Measurements from ENCODE around the gene PDZK1. TPM values are rescaled to one million over a fixed set of nuclear protein-coding genes. Genes with fewer than 3 reads are reported as not detected.
"Not testable (repeated sequence)": the region's sequence is repeated elsewhere in the genome, so short reads cannot be mapped to it uniquely, and the experiment has no call there.

PDZK1 gene
- total RNA-seq, 4 donors from 2014 or later: 0.20 TPM; not detected in 3

GRCh38 chr1:145688924-145689323, 18.2 kb downstream of the PDZK1 start:
- Histone ChIP-seq H3K9me3 (no peaks in the 10 kb centered on the region), H3K27ac (no peak overlapping the region), H3K4me1 (no peaks in the 10 kb centered on the region), H3K27me3 (no peaks in the 10 kb centered on the region), H3K36me3 (no peaks in the 10 kb centered on the region), H3K4me3 (no peak overlapping the region)
- WGBS, 2 donors: 91 to 96% methylated on average over 6 of the region's 6 CpGs
- DNase-seq (ENCODE audit: low spot score in 2 of 2): no peak
- no peak for TF ChIP-seq EP300 (IDR thresholded peaks at IDR 0.05)
- no peak for TF ChIP-seq POLR2A (IDR thresholded peaks at IDR 0.05)
- TF ChIP-seq CTCF (IDR thresholded peaks at IDR 0.05): no peak

GRCh38 chr1:145688328-145688727, 18.8 kb downstream of the PDZK1 start:
- 71 to 78% methylated on average over 4 of the region's 4 CpGs for WGBS, 2 donors

DNA sequence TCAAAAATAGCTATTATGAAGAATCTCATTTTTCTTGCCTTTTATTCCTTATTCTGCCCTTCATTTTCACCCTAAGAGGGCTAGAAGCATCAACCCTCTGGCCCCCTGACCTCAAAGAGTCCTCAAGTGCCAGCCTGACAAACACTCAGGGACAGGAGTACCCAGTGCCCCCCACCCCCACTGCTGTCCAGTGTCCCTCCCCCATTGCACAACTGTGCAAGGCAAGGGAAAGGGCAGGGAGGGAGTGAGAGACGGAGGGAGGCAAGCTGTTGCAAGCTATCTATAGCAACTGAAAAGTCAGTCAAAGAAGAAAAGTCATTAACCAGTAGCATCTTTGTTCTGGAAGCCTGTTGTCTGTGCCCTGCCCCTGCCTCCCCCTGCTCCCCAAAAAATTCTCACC, 21.1 kb downstream of the PDZK1 start:
- not testable (repeated sequence) for H3K4me3 ChIP-seq; H3K4me1 ChIP-seq; H3K36me3 ChIP-seq; H3K27me3 ChIP-seq; H3K9me3 ChIP-seq; DNase-seq (ENCODE audit: low spot score in 2 of 2); H3K27ac ChIP-seq
- 80 to 100% methylated on average over 1 of the region's 1 CpG for WGBS, 2 donors

More at GRCh38 chr1:145688328-145688727, 18.8 kb downstream of the PDZK1 start:
- Histone ChIP-seq H3K4me3 (no peak overlapping the region), H3K27ac (no peak overlapping the region), H3K4me1 (no peaks in the 10 kb centered on the region), H3K36me3 (no peaks in the 10 kb centered on the region), H3K9me3 (no peaks in the 10 kb centered on the region), H3K27me3 (no peaks in the 10 kb centered on the region)
- no peak for TF ChIP-seq EP300 (IDR thresholded peaks at IDR 0.05)
- no peak for TF ChIP-seq CTCF (IDR thresholded peaks at IDR 0.05)
- TF ChIP-seq POLR2A (IDR thresholded peaks at IDR 0.05): no peak
- DNase-seq (ENCODE audit: low spot score in 2 of 2): no peak

DNA sequence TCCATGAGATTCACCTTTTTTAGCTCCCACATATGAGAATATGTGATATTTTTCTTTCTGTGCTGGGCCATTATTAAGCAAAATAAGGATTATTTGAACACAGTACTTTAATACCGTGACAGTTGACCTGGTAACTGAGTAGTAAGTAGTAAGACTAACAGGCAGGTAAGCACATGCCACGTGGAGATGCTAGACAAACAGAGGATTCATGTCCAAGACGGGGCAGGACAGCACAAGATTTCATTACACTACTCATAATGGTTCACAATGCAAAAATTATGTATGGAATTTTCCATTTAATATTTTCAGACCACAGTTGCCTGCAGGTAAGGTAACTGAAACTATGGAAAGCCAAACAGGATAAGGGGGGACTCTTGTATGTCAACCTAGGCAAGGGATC, 22.3 kb downstream of the PDZK1 start:
- WGBS, 2 donors: 100% methylated on average over 1 of the region's 3 CpGs; no CpG with 5 or more reads in 1 of the 2 donors
- DNase-seq (ENCODE audit: low spot score in 2 of 2); H3K4me3 ChIP-seq; H3K27me3 ChIP-seq; H3K4me1 ChIP-seq; H3K36me3 ChIP-seq; H3K9me3 ChIP-seq; H3K27ac ChIP-seq: not testable (repeated sequence)

- not testable (repeated sequence) for H3K4me1 ChIP-seq; H3K9me3 ChIP-seq; H3K36me3 ChIP-seq; H3K27ac ChIP-seq; H3K27me3 ChIP-seq; DNase-seq (ENCODE audit: low spot score in 2 of 2); H3K4me3 ChIP-seq
- no CpG with 5 or more reads among the region's 1 CpG for WGBS, 2 donors
Observed at GRCh38 chr1:145673217-145673616, 34.0 kb downstream of the PDZK1 start.

DNA sequence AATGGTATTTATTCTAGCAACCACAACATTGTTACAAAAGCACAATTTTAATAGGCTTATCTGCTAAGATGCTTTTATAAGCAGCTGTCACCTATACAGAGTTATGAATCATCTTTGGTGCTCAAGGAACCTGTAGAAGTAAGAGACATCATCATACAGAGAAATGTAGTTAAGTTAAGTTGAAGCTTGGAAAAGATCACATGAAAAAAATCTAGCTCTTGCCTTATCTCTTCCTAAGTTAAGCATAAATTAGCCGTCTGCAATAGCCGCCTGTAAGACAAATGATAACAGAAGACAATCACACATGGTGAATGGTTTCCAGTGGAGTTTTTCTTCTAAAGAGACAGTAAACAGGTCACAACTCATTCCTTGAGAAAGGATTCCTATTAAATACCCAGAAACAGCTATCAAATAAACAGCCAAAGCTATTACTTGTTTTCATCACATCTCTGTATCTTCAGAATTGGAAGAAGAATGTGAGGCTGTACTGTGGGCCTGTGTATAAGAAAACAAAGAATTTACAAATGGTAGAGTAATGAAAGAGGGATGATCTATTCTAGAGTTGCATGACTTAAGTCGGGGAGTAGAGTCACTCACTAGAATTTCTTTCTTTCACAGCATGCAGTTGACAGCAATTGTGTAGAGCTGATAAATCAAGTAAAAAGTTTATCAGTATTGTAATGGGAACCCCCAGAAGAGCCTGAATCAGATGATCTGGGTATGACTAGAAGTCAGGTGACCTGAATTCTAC, 36.0 kb downstream of the PDZK1 start:
- H3K27me3 ChIP-seq; H3K4me1 ChIP-seq; H3K36me3 ChIP-seq; H3K27ac ChIP-seq; H3K4me3 ChIP-seq; DNase-seq (ENCODE audit: low spot score in 2 of 2); H3K9me3 ChIP-seq: not testable (repeated sequence)
- 81 to 89% methylated on average over 2 of the region's 3 CpGs for WGBS, 2 donors

GRCh38 chr1:145665015-145665414, 42.2 kb downstream of the PDZK1 start:
- DNase-seq (ENCODE audit: low spot score in 2 of 2); H3K27me3 ChIP-seq; H3K9me3 ChIP-seq; H3K27ac ChIP-seq; H3K4me3 ChIP-seq; H3K4me1 ChIP-seq; H3K36me3 ChIP-seq: not testable (repeated sequence)
- WGBS, 2 donors: 75 to 80% methylated on average over 4 of the region's 4 CpGs

DNA sequence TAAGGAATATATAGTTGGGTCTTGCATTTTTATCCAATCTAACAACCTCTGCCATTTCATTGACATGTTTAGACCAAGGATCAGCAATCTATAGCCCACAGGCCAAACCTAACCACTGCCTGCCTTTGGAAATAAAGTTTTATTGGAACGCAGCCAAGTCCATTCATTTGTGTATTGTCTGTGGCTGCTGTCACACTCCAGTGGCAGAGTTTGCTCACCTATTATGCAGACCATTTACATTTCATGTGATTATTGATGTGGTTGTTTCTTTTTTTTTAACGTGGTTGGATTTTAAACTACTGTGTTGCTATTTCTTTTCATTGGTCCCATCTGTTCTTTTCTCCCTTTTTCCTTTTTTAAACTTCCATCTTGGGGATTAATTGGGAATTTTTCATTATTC, 44.7 kb downstream of the PDZK1 start:
- H3K4me3 ChIP-seq; DNase-seq (ENCODE audit: low spot score in 2 of 2); H3K27ac ChIP-seq; H3K9me3 ChIP-seq; H3K27me3 ChIP-seq; H3K4me1 ChIP-seq: not testable (repeated sequence)
- peaks cover 0 to 11% (median 0%) of the 10 kb centered on the region in 3 donors for H3K36me3 ChIP-seq
- WGBS, 2 donors: 83 to 87% methylated on average over 2 of the region's 2 CpGs

DNA sequence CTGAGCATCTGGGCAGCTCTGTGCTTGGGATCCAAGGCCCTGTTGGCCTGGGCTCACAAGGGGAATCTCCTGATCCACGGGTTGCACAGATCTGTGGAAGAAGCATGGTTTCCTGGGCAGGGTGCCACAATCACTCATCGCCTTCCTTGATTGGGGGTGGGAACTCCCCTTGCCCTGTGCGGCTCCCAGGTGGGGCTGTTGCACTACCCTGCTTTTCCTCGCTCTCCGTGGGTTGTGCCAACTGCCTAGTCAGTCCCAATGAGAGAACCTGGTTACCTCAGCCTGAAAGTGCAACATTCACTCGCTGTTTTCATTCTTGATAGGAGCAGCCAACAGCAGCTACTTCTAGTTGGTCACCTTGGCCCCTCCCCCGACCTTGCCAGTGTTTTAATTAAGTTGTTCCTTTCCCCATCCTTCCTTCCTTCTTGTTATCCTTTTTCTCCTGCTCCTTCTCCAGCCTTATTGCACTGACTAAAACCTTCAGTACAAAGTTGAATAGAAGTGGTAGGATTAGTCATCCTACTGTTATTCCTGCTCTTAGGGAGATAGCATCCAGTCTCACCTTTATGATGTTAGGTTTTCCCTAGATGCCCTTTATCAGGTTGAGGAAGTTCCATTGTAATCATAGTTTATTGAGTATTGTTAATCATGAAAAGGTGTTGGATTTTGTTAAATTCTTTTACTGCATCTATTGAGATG, 50.8 kb downstream of the PDZK1 start:
- H3K36me3 ChIP-seq: peaks cover 0 to 12% (median 0%) of the 10 kb centered on the region in 3 donors
- H3K9me3 ChIP-seq; H3K27ac ChIP-seq; H3K4me1 ChIP-seq; DNase-seq (ENCODE audit: low spot score in 2 of 2); H3K27me3 ChIP-seq; H3K4me3 ChIP-seq: not testable (repeated sequence)
- WGBS, 2 donors: 87 to 100% methylated on average over 2 of the region's 7 CpGs

- WGBS, 2 donors: no CpG with 5 or more reads among the region's 1 CpG
- not testable (repeated sequence) for H3K4me1 ChIP-seq, H3K9me3 ChIP-seq
Observed at GRCh38 chr1:145643990-145644389, 63.2 kb downstream of the PDZK1 start.

GRCh38 chr1:145641886-145642285, 65.3 kb downstream of the PDZK1 start:
- not testable (repeated sequence) for H3K27me3 ChIP-seq; H3K4me1 ChIP-seq; DNase-seq (ENCODE audit: low spot score in 2 of 2); H3K36me3 ChIP-seq; H3K4me3 ChIP-seq; H3K9me3 ChIP-seq; H3K27ac ChIP-seq
- WGBS, 2 donors: 60 to 100% methylated on average over 1 of the region's 2 CpGs

More at GRCh38 chr1:145643990-145644389, 63.2 kb downstream of the PDZK1 start:
- not testable (repeated sequence) for H3K27me3 ChIP-seq; DNase-seq (ENCODE audit: low spot score in 2 of 2); H3K27ac ChIP-seq; H3K36me3 ChIP-seq; H3K4me3 ChIP-seq
